ENCODE measurements around the gene MORN1.

DNA sequence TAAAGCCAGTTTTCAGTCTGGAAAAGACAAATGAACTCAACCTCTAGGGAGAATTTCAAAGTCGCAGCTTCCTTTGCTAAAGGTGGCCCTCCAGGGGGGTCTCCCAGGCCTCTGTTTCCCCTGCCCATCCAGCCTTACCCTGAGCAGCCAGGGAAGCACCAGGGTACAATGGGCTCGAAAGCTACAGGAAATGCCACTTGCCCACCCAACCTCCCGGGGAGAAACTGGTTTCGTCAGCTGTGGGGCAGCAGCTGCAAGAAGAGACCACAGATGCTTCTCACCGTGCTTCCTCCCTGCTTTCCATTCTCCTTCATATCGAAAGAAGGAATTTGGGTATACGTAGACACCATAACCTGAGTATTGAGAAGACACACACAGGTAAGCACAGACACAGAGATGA, 1.7 kb downstream of the MORN1 start:
- no peak for TF ChIP-seq POLR2AphosphoS5 (IDR thresholded peaks at IDR 0.05)
- TF ChIP-seq, protein P1, sequence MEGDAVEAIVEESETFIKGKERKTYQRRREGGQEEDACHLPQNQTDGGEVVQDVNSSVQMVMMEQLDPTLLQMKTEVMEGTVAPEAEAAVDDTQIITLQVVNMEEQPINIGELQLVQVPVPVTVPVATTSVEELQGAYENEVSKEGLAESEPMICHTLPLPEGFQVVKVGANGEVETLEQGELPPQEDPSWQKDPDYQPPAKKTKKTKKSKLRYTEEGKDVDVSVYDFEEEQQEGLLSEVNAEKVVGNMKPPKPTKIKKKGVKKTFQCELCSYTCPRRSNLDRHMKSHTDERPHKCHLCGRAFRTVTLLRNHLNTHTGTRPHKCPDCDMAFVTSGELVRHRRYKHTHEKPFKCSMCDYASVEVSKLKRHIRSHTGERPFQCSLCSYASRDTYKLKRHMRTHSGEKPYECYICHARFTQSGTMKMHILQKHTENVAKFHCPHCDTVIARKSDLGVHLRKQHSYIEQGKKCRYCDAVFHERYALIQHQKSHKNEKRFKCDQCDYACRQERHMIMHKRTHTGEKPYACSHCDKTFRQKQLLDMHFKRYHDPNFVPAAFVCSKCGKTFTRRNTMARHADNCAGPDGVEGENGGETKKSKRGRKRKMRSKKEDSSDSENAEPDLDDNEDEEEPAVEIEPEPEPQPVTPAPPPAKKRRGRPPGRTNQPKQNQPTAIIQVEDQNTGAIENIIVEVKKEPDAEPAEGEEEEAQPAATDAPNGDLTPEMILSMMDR (IDR thresholded peaks at IDR 0.05 in 8 of 11, conservative IDR thresholded peaks at IDR 0.05 in 3 of 11) = no peak
- no peak for TF ChIP-seq POLR2A (IDR thresholded peaks at IDR 0.05)
